Skin of body (tissue), 2 donors: ENCODE results near the gene RECQL5. TPM values are rescaled to one million over a fixed set of nuclear protein-coding genes. Genes with fewer than 3 reads are reported as not detected.

Experiments
- DNase-seq: peaks from one replicate; lab custom pipeline; 2025; lab: John Stamatoyannopoulos, UW
- total RNA-seq: library from RNA; depleted of rRNA; stranded (reverse); fragments of >200 nt; gene quantifications from one replicate; pipeline ENCODE4 v1.2.3, GENCODE V29; 2014

RECQL5 gene
- total RNA-seq, 1 donor from 2014 or later: 22.3 TPM

- DNase-seq: no peak
Measured at GRCh38 chr17:75619506-75620431, 47.2 kb downstream of the RECQL5 start.

DNA sequence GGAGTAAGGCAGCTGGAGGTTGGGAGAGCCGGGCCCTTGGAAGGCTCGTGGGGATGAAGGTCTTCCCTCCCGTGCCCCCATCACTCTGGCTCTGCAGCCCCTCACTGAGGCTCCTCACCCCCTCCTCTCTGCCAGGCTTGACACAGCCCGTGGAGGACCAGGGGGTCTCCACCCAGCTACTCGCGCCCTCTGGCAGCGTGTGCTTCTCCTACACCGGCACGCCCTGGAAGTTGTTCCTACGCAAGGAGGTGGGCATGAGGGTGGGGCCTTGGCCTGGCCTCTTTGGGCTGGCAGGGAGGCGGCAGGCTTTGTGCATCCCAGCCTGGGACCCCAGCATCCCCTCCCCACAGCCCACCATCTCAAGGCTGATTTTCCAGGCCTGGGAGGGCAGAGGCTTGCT is 49.3 kb downstream of the RECQL5 start:
- DNase-seq: no peak

- no peak for DNase-seq
Measured at GRCh38 chr17:75617218-75617617, 49.7 kb downstream of the RECQL5 start.

- DNase-seq: no peak
Measured at GRCh38 chr17:75616521-75617122, 50.3 kb downstream of the RECQL5 start.

DNA sequence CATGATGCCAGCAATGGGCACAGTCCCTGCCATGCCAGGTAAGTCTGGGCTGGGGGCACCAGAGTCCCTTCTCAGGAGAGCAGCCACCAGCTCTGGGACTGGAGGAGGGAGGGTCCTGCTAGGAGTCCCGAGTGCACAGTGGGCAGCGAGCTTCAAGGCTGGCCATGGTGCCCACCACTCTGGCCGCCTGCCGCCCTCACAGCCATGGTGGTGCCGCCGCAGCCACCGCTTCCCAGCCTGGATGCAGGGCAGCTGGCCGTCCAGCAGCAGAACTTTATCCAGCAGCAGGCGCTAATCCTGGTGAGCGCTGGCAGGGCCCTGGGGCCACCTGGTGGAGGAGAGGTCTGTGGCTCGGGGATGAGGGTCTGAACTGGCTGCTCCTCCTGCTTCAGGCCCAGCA is 51.7 kb downstream of the RECQL5 start:
- no peak for DNase-seq

GRCh38 chr17:75614556-75615270 is 52.2 kb downstream of the RECQL5 start:
- no peak for DNase-seq

DNA sequence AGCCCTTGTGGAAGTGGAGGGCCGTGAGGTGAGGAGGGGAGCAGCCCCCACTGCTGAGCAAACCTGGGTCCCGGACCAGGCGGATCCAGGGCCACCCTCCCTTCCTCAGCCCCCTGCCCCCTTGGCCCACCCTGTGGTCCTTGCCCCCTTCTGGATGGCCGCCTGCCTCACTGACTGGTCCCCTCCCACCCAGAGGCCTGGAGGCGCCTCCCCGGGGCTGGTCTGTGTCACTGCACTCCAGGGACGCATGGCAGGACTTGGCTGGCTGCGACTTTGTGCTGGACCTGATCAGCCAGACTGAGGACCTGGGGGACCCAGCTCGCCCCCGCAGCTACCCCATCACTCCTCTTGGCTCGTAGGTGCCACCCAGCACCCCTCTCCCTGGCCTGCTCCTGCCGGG is 52.9 kb downstream of the RECQL5 start:
- no peak for DNase-seq

GRCh38 chr17:75612906-75613626 is 53.9 kb downstream of the RECQL5 start:
- no peak for DNase-seq

- DNase-seq: no peak
Measured at GRCh38 chr17:75611851-75612429, 55.0 kb downstream of the RECQL5 start.

GRCh38 chr17:75610103-75610984 is 56.6 kb downstream of the RECQL5 start:
- DNase-seq: no peak

GRCh38 chr17:75607086-75607485 is 59.9 kb downstream of the RECQL5 start:
- no peak for DNase-seq

- DNase-seq: no peak
Measured at GRCh38 chr17:75605790-75606189, 61.2 kb downstream of the RECQL5 start.

DNA sequence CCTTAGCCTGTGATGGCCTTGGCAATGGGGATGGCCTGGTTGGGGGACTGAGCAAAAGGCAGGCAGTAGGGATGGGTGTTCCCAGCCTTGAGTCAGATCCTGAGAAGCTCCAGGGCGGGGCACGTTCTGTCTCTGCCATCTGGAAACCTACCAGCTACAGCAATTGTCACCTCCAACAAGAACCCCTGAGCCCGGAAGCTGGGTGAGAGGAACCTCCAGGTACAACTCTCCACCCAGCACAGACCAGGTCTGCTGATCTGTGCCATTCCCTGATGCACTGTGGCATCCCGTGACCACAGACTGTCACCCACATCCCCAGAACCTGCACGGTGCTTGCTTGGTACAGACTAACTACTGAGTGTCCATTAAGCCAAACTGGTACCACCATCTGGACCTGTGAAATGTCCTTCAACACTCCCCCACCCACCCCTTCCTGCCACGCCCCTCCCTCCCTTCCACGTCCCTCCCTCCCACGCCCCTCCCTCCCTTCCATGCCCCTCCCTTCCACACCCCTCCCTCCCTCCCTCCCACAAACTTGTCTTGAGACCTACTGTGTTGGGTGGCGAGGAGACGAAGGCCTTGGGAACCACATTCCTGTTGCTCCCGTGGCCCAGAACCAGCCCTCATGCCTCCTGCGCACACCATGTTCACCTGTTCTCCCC is 62.8 kb downstream of the RECQL5 start:
- no peak for DNase-seq

DNA sequence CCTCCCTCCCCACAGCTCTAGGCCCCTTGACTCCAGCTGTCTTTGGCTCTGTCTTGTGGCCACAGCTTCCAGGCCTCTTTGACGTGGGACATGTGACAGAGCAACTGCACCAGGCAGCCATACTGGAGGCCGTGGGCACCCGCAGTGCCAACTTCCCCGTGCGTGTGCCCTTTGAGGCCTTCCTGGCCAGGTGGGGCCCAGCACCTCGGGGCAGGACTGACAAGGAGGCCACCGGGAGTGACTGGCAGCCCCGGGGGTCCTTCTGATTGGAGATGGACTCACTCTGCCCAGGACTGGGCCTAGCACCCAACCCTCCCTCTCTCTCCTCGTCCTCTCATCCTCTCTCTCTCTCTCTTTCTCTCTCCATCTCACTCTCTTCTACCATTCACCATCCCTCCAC is 63.8 kb downstream of the RECQL5 start:
- no peak for DNase-seq

- DNase-seq: no peak
Measured at GRCh38 chr17:75602644-75603043, 64.3 kb downstream of the RECQL5 start.

DNA sequence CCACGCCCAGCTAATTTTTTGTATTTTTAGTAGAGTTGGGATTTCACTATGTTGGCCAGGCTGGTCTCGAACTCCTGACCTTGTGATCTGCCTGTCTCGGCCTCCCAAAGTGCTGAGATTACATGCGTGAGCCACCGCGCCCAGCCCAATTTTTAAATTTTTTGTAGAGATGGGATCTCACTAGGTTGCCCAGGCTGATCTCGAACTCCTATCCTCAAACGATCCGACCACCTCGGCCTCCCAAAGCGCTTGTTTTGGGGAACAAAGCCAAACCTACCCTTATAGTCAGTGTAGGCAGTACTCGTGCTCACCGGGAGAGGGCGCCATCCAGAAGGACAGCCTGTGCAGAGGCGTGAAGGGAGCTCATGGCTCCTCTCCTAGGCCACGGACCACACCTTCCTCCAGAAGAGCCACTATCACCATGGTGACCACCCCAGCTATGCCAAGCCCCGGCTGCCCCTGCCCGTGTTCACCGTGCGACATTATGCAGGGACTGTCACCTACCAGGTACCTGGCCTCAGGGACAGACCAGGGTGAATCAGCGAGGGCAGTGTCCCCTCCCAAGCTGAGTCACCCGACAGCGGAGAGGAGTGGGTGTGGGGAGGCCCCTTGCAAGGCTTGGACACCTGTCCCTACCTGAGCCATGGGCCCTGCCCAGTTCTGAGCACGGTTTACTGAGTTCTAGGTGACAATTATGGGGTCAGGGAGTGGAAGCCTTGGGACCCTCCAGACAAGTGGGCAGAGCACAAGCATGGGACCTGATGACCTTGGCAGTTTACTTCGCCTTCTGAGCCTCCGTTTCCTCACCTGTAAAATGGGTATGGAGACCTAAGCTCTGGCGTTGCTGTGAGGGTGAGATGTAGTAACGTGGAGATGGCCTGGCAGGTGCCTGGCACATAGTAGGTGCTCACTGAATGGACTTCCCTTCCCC is 65.6 kb downstream of the RECQL5 start:
- no peak for DNase-seq

DNA sequence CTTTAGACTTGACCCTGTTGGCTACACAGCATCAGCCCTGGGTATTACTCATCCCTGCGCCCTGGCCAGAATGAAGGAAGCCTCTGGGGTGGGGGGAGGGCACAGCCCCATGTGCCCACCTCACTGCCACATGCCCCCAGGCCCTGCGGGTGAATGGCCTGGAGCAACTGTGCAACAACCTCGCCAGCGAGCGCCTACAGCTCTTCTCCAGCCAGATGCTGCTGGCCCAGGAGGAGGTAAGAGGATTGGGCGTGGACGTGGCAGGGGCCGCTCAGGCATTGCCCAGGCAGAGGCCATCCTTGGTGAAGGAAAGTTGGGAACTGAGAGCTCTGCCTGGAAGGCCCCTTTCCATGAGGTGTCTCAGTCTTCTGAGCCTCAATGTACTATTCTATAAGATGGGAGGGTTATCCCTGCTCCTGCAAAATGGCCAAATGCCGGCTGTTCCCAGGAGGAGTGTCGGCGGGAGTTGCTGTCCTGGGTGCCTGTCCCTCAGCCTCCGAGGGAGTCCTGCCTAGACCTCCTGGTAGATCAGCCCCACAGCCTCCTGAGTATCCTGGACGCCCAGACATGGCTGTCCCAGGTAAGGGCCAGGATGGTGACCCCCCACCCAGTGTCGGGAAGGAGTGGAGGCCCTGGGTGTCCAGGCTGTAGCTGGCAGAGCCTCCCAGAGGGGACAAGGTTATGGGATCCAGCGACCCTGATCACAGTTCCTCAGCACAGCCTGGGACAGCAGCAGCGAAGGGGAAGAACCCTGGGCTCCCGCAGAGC is 70.5 kb downstream of the RECQL5 start:
- no peak for DNase-seq

DNA sequence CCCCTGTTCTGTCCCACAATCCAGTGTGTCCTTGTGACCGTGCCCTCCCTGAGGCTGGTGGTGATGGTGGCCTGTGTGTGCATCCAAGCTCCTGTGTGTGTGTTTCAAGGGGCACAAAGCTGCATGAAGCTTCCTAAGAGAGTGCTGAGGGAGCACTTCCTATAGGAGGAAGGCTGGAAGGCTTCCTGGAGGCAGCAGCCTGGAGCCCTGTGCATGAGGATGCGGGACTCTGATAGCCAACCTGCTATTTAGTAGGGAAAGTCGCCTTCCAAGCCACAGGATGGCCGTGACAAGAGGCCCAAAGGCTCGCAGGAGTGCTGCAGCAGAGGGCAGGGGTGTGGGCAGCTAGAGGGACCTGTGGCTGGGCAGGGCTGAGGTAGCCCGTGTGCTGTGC is 71.0 kb downstream of the RECQL5 start:
- no peak for DNase-seq
